Measurements from ENCODE around the gene PDIA6. TPM values are rescaled to one million over a fixed set of nuclear protein-coding genes. Genes with fewer than 3 reads are reported as not detected.
A peak's percentile ranks its signal among the peaks of the same experiment; 100 is the strongest.
"Not testable (repeated sequence)": the region's sequence is repeated elsewhere in the genome, so short reads cannot be mapped to it uniquely, and the experiment has no call there.

The PDIA6 gene
- total RNA-seq, 4 donors from 2014 or later, result 81.6 to 131 (median 107) TPM

DNA sequence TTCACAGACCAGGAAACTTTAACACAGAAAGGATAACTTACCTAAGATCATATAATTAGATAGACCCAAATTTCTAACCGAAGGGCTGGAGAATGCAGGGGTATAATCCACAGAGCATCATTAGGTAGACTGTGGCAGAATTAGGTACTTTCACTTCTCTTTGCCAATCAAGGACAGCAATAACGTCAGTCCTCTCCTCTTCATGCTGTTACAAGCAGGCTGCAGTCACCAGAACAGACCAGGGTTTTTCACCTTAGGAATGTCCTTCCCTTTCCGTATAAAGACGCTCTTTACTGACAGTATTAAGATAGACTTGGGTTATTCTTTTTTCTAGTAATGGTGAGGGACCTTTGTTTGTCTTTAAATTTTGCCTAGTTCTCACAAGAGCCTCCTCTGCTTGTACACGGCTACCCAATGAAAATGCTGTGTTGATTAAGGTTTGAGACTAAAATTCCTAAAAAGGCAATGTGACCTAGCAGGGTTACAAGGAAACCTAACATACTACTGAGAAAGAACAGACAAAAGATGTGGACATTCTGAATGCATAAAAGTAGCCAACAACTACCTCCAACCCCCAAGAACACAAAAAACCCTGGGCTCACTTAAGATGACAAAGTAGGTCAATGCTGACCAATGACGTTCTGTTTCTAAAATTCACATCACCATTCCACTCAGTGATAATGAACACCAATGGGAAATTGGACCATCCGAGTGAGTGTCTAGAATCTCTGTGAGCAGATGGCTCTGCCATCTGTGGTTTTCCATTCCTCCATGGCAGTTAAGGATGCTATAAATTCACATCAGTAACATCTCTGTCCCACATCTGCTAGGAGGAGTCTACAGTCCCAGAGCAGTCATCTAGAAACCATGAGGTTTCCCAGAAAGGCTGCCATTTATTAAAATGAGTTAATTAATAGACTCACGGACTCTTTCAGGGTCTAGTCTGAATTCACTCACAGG lies 2.1 kb downstream of the PDIA6 start:
- Histone ChIP-seq H3K27me3 (no peaks in the 10 kb centered on the region), H3K27ac (peak overlapping the region in 2 of 4 donors; percentile 0 to 83), H3K4me3 (peak overlapping the region in 2 of 4 donors; percentile 58 to 94), H3K36me3 (no peaks in the 10 kb centered on the region), H3K9me3 (no peaks in the 10 kb centered on the region), H3K4me1 (peaks cover 0 to 61% (median 10%) of the 10 kb centered on the region in 3 donors)
- TF ChIP-seq, protein P1, sequence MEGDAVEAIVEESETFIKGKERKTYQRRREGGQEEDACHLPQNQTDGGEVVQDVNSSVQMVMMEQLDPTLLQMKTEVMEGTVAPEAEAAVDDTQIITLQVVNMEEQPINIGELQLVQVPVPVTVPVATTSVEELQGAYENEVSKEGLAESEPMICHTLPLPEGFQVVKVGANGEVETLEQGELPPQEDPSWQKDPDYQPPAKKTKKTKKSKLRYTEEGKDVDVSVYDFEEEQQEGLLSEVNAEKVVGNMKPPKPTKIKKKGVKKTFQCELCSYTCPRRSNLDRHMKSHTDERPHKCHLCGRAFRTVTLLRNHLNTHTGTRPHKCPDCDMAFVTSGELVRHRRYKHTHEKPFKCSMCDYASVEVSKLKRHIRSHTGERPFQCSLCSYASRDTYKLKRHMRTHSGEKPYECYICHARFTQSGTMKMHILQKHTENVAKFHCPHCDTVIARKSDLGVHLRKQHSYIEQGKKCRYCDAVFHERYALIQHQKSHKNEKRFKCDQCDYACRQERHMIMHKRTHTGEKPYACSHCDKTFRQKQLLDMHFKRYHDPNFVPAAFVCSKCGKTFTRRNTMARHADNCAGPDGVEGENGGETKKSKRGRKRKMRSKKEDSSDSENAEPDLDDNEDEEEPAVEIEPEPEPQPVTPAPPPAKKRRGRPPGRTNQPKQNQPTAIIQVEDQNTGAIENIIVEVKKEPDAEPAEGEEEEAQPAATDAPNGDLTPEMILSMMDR (IDR thresholded peaks at IDR 0.05), result no peak
- TF ChIP-seq POLR2A (IDR thresholded peaks at IDR 0.05), result peak in 1 of 4 donors; percentile 6
- DNase-seq, result no peak
- intact Hi-C loops (cut with DNase I), result no loop called here
- 41 to 42% methylated on average over 8 of the region's 8 CpGs for WGBS, 2 donors

DNA sequence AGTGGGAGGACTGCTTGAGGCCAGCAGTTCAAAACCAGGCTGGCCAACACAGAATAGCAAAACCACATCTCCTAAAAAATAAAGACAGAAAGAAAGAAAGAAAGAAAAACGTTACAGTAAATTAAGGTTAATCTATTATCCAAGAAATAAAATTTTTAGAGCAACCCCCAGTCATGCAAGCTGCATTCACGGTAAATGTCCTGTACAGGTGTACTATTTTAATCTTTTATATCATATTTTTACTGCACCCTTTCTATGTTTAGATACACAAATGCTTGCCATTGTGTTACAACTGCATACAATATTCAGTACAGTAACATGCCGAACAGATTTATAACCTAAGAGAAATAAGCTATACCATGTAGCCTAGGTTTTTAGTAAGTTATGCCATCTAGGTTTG lies 6.0 kb downstream of the PDIA6 start:
- Histone ChIP-seq H3K4me1 (peaks cover 0 to 52% (median 10%) of the 10 kb centered on the region in 3 donors), H3K9me3 (no peaks in the 10 kb centered on the region), H3K27me3 (no peaks in the 10 kb centered on the region), H3K27ac (no peak overlapping the region), H3K4me3 (no peak overlapping the region), H3K36me3 (peaks cover 0 to 13% (median 4%) of the 10 kb centered on the region in 3 donors)
- 74 to 75% methylated on average over 3 of the region's 3 CpGs for WGBS, 2 donors
- no peak for TF ChIP-seq POLR2A (IDR thresholded peaks at IDR 0.05)
- TF ChIP-seq, protein P1 (IDR thresholded peaks at IDR 0.05), result no peak
- no peak for DNase-seq
- intact Hi-C loops (cut with DNase I), result no loop called here

DNA sequence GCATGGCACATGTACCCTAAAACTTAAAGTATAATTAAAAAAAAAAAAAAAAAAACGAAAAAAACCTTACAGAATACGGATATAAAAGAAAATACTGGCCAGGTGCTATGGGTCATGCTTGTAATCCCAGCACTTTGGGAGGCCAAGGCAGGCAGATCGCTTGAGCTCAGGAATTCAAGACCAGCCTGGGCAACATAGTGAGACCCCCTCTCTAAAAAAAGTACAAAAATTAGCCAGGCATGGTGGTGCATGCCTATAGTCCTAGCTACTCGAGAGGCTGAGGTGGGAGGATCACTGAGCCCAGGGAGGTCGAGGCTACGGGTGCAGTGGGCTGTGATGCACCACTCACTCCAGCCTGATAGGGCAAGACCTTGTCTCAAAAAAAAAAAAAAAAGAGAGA lies 6.6 kb downstream of the PDIA6 start:
- 84 to 95% methylated on average over 6 of the region's 6 CpGs for WGBS, 2 donors
- H3K4me1 ChIP-seq, result peaks cover 0 to 46% (median 6%) of the 10 kb centered on the region in 3 donors
- intact Hi-C loops (cut with DNase I), result not testable (repeated sequence)

DNA sequence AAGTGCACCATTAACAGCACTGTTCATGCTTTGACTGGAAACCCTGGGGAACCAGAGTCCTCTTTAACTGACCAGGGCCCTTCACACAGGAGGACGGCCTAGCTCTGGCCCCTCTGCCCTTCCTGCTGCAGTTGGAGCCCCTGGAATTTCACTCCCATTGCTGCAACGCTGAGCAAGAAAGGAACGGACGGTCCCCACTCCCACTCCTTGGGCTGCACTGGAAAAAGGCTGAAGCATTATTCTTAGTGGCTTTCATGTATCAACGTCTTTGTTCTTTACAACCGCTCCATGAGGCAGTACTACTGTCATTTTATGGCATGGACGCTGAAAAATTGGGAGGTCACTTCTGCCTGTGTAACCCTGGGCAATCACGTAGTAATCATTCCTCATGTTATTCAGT lies 9.9 kb downstream of the PDIA6 start:
- TF ChIP-seq, protein P1 (IDR thresholded peaks at IDR 0.05), result no peak
- no peak for TF ChIP-seq POLR2A (IDR thresholded peaks at IDR 0.05)
- H3K27me3 ChIP-seq, result no peaks in the 10 kb centered on the region
- peaks cover 5 to 52% (median 6%) of the 10 kb centered on the region in 3 donors for H3K36me3 ChIP-seq
- intact Hi-C loops (cut with DNase I), result no loop called here
- no peak overlapping the region for H3K4me3 ChIP-seq
- DNase-seq, result no peak
- peaks cover 0 to 13% (median 0%) of the 10 kb centered on the region in 3 donors for H3K4me1 ChIP-seq
- H3K9me3 ChIP-seq, result no peaks in the 10 kb centered on the region
- no peak overlapping the region for H3K27ac ChIP-seq
- 78 to 84% methylated on average over 8 of the region's 8 CpGs for WGBS, 2 donors

More for the DNA sequence above, 6.6 kb downstream of the PDIA6 start:
- peaks cover 0 to 19% (median 6%) of the 10 kb centered on the region in 3 donors for H3K36me3 ChIP-seq
- H3K27me3 ChIP-seq, H3K4me3 ChIP-seq, DNase-seq, H3K27ac ChIP-seq, H3K9me3 ChIP-seq: not testable (repeated sequence)

DNA sequence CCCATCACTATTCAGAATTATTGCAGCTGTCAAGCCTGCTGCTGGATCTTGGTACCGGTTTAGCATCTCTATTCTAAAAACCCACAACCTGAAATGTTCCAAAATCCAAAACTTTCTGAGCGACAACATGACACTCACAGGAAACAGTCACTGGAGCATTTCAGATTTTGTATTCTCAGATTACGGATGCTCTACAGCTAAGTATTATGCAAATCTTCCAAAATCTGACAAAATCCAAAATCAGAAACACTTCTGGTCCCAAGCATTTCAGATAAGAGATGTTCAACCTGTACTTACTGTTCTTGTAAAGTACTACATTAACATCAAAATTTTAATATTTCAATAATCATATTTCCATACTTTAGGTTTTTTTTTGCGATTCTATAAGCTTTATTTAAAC lies 12.4 kb downstream of the PDIA6 start:
- no peak overlapping the region for H3K27ac ChIP-seq
- intact Hi-C loops (cut with DNase I), result no loop called here
- WGBS, 2 donors, result 86 to 97% methylated on average over 4 of the region's 4 CpGs

More for the DNA sequence above, 12.4 kb downstream of the PDIA6 start:
- no peak for DNase-seq
- H3K27me3 ChIP-seq, result no peaks in the 10 kb centered on the region
- no peaks in the 10 kb centered on the region for H3K4me1 ChIP-seq
- H3K36me3 ChIP-seq, result peaks cover 6 to 77% (median 15%) of the 10 kb centered on the region in 3 donors
- no peaks in the 10 kb centered on the region for H3K9me3 ChIP-seq
- no peak for TF ChIP-seq POLR2A (IDR thresholded peaks at IDR 0.05)
- TF ChIP-seq, protein P1 (IDR thresholded peaks at IDR 0.05), result no peak
- no peak overlapping the region for H3K4me3 ChIP-seq
